GM19239 (cell line): ENCODE measurements around the gene KIAA2012.

Source experiments
- DNase-seq: peaks from one replicate; pipeline ENCODE4 v3.0.0; 2011; ENCODE audit warnings: low spot score; ENCODE audit not compliant: insufficient read length
- FAIRE-seq: peaks from 2 replicates; lab custom pipeline; 2011; peaks lifted over from hg19 to GRCh38; lab: Jason Lieb, UNC

The KIAA2012 gene

DNA sequence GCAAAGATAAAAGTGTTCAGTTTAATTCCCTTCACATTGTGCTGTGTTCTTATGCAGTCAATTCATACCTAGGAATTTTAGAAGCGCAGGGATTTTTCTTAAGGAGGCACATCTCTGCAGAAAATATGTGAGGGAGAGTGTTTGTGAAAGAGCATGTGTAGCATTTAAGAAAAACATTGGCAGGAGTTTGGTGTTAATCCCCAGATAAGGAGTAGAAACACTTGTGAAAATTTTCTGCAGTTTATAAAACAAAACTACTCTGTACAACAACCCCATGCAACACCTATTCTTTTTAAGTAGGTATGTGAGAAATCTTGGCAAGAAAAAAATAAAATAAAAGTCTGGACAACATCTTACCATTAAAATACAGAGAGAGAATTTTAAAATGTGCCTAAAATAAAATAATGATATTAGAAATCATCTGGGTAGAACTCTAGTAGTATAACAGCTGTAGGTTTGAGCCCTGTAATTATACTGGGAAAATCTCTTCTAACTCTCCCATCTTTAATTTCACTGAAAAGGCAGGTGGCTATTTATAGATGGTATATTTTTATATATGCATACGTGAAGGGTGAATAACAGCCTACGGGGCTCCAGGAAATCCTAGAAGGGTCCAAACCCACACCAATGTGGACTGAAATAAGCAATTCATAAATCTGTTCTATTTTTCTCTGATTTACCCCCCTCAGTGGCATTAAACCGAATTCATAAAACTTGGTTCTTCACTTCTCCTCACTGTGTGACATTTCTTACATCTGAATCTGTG, 32.8 kb upstream of the KIAA2012 start:
- no peak for DNase-seq
- no peak for FAIRE-seq

DNA sequence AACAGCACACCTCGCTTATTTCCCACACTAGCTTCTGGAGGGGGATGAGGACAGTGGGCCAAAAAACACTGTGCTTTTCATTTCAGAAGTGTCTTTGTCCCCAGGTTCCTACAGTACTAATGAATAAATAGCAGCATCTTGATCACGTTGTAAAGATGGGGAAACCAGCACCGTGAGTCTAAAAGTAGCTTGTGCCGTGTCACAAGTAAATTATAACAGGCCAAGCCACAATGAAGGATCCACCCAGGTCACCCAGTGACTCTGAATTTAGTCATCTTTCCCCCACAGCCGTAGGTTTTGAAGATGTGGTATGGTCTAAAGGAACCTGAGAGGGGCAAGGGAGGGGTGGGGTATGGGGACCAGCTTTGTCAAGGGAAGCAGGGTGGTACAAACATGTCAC, 30.6 kb upstream of the KIAA2012 start:
- DNase-seq (no peak), FAIRE-seq (no peak)

DNA sequence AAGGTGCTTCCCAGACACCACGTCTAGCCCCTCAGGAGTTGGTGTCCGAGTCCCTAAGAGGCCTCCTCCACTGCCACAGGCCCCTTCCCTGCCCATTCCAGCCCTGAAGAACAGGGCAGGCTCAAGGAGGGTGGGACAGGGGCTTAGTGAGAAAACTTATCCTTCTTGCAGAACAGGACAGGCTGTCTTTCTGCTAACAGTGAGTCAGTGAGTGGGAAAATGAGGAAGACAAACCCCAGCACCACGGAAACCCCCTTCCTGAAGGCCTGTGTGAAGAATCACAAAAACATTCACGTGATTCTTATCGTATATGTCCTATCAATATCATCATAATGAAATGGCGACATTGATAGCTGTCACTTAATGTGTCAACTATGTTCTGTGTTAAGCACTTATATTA, 29.6 kb upstream of the KIAA2012 start:
- no peak for DNase-seq
- FAIRE-seq = no peak

DNA sequence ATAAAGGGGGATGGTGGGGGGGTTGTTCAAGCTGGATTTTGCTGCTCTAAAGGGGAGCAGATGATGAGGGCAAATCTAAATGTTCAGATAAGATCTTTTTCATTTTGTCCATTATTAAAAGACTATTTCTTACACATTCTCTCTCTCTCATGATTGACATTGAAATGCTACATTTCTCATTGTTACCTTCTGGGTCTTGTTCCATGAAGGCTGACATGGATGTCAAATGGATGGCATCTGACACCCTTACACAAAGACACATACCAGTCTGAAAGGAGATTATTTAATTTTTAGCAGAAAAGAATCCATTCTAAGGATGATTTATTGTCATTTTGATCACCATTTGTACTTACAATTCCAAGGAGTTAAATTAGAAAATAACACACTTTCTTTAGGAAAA, 28.3 kb upstream of the KIAA2012 start:
- FAIRE-seq = no peak
- DNase-seq = no peak

DNA sequence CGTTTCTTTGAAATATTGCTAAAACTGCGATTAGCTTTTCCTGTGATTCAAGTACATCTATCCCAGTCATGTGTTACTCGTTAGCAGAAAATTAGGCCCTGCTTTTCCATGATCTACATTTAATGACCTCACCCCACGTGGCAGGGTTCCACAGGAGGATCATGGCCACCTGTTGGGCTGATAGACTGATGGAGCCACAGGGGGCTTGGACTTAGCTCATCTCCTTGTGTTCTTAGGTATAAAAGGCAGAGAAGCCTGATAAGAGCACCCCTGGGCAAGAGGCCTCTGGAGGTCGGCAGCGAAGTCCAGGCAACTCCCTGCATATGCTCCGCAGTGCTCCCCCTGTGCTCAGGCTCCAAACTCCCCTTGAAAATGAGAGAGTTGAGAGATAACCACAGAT, 26.5 kb upstream of the KIAA2012 start:
- no peak for DNase-seq
- no peak for FAIRE-seq

DNA sequence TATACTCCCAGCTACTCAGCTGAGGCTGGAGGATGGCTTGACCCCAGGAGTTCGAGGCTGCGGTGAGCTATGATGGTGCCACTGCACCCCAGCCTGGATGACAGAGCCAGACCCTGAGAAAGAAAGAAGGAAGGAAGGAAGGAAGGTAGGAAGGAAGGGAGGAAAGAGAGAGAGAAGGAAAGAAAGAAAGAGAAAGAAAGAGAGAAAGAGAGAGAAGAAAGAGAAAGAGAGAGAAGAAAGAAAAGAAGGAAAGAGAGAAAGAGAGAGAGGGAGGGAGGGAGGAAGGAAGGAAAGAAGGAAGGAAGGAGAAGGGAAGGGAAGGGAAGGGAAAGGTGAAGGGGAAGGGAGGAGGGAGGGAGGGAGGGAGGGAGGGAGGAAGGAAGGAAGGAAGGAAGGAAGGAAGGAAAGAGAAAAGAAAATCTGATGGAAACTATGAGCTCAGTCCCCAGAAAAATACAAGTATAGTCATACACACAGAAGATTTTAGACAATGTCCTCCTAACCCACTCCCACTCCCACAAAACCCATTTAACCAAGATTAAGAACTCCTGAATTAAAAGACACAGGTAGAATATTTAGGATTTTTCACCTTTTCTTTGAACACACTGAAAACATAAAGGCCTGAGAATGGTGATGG, 23.8 kb upstream of the KIAA2012 start:
- DNase-seq = no peak
- FAIRE-seq = no peak

DNA sequence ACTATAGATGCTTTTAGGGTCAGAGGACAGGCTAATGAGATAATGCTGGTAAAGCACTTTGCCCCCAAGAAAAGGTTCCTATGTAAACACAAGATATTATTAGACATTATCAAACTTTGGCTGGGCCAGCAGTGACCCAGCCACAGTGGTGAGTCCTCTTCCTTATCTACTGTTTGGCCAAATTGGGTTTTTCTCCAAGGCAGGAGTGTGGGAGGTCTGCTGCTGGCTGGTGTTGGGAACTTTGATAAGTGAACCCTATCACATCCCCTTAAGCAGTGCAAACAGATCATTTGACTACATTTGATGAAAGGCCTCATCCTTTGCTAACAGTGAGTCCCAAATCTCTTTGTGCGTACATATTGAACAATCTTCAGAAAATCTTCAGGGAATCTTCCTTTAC, 23.2 kb upstream of the KIAA2012 start:
- FAIRE-seq (no peak), DNase-seq (no peak)

DNA sequence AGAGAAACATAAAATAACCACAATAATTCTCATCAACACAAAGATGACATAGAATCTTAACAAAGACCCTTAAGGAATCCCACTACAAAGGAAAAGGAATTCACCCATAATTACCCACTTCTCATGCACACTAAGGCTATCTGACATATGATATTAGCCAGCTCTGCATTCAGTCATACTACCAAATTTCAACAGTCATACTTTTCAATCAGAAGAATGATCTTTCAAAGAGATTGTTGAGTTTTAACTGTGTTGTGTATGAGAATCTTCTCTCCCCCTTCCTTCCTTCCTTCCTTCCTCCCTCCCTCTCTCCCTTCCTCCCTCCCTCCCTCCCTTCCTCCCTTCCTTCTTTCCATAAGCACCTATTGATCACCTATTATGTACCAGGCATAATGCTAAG, 22.4 kb upstream of the KIAA2012 start:
- FAIRE-seq (no peak), DNase-seq (no peak)

DNA sequence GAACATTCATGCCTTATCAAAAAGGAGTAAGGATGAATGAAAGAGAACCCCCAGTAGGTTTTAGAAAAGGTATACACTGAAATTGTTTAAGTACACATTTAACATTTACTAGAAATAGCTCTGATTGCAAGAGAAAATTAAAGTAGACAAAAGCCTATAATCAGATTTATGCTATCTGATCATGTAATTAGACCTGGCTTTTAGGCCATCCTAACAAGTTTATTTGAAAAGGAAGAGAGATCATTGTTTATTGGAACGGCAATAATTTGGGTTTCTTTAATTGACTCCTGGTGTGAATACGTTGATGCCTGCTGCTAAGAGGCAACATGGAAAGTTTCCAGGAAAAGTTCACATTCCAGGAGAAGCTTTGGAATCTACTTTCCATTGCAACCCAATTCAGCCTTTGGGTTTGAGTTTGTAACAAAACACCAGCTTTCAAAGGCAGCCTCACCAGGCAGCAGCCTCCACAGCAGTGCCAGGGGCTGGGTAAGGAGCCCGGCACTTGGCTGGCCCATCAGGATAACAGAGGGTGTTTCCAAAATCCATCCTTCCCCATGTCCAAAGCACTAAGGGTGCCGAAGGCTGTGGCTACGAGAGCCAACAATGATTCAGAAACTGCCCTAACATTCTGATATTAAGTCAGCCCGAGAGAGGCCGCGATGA, 21.4 kb upstream of the KIAA2012 start:
- FAIRE-seq (no peak), DNase-seq (no peak)

DNA sequence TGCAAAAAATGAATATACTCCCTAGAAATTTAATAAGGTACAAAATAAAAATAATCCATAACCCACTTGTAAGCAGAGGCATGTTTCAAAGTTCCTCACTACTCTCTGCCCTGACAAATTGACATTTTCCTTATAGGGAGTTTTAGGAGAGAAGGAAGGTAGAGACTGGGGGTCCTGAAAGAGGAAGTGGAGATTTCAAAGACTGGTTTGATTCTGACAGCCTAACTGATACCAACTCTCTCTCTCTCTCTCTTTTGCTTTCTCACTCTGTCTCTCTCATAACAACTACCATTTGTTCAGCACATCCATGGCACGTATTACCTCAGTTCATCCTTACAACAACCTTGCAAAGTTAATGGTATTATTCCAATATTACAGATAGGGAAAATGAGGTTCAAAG, 20.8 kb upstream of the KIAA2012 start:
- FAIRE-seq (no peak), DNase-seq (no peak)

DNA sequence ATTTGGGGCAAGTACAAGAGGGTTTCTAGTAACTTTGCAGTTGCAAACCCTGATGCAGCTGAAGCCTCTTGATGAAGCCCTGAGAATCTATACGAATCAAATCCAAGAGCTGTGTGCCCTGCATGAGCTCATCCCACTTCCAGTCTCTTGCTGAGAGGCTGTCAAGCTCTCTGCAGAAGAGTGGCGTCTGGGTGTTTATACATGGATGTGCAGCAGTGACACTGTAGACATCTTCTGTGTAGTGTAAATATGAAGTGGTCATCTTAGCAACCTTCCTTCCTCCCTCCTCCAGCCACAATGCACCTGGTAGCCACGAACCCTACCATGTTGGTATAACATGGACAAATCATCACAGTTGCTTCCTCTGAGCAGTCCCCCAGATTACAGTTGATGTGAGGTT, 18.4 kb upstream of the KIAA2012 start:
- DNase-seq (no peak), FAIRE-seq (no peak)

DNA sequence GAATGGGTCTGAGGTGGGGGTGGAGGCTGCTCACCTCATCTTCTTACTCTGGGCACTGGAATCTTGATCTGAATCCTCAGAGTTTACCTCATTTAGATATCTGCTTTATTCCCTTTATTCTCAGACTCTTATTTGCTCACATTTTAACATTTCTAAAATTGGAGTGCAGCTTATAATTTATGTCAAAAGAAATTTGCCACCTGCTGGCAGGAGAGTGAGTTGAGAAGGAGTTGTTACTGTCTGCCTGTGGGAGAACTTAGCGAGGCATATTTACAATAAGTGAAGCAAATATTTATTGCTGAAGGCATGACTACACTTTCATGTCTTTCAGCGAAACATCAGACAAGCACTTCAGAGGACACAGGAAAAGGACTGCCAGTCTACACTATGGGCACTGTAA, 16.4 kb upstream of the KIAA2012 start:
- FAIRE-seq = no peak

DNA sequence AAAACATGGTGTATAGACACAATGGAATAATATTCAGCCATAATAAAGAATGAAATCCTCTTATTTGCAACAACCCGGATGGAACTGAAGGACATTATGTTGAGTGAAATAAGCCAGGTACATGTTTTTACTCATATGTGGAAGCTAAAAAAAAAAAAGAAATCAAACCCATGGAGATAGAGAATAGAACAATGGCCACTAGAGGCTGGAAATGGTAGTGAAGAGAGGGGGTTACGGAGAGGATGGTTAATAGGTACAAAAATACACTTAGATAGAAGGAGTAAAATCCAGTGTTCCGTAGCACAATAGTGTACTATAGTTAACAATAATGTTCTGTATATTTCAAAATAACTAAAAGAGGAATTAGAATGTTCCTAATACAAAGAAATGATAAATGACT, 12.8 kb upstream of the KIAA2012 start:
- DNase-seq (no peak), FAIRE-seq (no peak)

More for the DNA sequence above, 16.4 kb upstream of the KIAA2012 start:
- DNase-seq = no peak

DNA sequence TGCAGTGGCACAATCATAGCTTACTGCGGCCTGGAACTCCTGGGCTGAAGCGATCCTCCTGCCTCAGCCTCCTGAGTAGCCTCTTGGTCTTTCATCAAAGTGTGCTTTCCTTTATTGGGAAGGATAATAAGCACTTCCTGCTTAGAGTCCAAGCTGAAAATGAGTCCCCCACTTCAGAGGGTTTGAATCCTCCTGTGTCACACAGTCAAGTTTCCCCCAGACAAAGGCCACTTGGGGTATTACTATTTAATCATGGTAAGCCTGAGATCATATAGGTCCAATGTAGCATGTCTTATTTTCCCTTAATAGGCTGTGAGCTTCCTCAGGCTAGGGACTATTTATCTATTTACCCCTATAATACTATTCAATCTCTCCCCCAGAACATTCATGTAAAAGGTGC, 11.4 kb upstream of the KIAA2012 start:
- FAIRE-seq (no peak), DNase-seq (no peak)

DNA sequence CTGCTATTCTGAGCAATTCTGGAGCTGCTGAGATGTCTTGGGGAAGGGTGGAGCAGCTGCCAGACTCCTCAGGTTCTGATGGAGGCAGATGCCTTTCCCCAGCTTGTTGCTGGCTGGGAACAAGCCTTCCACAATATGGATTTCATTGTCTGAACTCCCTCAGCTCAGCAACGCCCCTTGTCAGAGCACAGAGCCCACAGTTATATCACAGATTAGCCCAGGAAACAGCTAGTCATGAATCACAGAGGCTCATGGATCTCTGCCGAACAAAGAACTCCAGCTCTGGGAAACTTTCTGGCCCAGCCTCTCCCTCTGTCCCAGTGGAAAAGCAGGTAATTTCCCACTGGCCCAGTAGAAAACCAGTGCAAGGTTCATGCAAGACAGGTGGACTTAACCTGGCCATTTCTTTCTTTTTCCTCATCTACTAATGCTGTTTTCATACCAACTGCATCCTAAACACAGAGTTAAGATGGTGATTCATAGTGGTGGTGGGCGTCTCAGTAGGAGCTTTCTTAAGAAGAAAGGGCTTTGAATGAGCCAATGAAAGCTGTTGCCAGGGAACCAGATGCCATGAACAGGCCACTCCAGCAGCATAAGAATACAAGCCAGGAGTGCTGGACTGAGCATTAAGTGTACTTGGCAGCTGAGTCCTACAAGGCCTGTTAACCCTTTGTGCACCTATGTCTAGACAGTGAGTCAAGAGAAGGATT, 8.7 kb upstream of the KIAA2012 start:
- DNase-seq = no peak
- no peak for FAIRE-seq

DNA sequence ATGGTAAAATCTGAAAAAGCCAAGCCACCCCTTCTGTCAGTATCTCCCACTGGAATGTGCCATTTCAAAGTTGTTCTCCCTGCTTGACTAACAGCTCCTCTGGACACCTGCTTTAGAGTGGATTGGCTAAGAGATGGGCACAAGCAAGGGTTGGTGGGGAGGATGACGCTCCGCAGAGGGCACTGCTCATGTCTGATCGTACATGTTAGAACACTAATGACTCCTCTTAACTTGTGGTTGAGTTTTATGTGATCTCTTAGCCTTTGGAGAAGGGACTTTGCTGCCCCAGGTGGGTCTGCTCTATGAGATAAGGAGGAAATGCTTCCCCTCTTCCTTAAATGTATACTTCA, 8.2 kb upstream of the KIAA2012 start:
- DNase-seq = no peak
- no peak for FAIRE-seq

DNA sequence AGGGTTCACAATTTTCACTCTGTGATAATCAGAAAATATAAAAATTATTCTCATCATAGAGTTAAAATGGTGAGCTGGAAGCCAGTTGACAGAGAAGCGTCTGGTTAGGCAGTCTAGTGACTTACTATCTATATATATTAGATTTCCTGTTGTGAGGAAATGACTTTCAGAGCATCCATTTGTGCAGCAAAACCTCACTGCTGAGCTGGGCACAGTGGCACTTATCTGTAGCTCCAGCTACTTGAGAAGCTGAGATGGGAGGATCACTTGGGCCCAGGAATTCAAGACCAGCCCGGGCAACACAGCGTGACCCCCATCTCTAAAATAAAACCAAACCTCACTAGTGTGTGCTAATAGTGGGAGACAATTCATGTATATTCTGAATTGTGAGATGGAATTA, 7.2 kb upstream of the KIAA2012 start:
- FAIRE-seq (no peak), DNase-seq (no peak)

DNA sequence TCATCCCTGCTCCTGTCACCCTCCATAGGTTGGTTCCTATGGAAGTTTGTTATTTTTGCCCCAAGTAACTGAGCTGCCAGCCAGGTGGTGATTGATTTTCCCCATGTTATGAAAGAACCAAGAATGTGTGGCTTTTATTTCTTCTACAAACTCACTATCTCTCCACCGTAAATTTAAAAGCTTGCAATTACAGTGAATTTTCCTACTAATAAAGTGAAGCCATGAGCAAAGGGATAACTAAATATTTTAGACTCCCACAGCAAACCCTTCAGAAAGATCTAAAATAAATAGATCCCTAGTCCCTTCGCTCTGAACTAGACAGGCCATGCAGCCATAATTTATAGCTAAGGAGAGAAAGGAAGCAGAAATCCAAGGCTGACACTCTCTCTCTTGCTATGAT, 6.2 kb upstream of the KIAA2012 start:
- DNase-seq (no peak), FAIRE-seq (no peak)

DNA sequence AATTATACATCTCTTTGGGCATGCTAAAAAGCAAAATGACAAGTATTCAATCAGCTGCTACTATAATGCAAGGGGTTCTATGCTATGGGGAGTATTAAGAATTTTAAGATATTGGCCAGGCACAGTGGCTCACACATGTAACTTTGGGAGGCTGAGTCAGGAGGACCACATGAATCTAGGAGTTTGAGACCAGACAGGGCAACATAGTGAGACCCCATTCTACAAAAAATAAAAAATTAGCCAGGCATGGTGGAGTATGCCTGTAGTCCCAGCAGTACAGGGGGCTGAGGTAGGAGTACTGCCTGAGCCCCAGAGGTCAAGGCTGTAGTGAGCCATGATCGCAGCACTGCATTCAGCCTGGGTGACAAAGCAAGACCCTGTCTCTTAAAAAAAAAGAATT, 5.5 kb upstream of the KIAA2012 start:
- DNase-seq (no peak), FAIRE-seq (no peak)

DNA sequence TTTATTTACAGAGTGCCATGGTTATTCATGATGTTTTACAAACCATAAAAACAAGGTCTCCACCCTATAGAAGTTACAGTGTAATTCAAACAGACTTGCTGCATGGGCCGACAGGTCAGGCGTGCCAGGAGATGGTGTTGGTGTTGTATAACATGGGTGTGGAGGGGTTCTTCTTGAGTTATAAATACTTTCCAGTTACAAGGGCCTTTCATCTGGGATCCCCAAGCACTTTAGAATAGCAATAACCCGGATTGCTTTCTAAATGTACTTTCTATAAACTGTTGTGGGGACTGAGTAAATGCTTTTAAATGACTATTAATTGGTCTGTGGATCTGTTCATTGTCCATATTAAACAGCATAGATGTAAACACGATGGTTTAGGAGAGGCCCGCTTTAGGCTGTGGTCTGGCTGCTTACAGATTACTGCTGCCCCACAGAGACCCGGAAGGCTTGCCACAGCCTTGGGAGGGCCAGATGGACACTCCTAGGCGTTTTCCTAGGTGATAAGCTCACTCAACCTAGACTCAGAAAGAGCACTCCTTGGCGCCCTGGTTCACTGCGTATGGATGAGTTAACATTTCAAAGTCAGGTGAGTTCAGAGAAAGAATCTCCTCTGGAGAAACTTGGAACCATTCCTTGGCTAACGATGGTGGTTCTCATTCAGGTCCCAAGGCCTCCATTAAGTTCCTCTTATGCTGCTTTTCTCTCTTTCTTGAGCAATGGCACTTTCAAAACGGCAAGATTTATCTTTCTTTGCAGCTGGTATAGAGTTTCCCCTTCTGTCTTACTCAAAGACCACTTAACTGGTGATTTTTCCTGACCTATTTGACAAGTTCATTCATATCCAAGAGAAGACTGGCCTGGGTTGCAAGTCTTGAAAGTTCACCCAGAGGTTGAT, 3.6 kb upstream of the KIAA2012 start:
- DNase-seq (no peak), FAIRE-seq (no peak)
